K562 (cell line): ENCODE results near the gene PCNX2. TPM values are rescaled to one million over a fixed set of nuclear protein-coding genes. Genes with fewer than 3 reads are reported as not detected.

Source experiments
- ATAC-seq: fragments of 200-7000 bp; cut with Tn5 transposase; 3 replicates; pipeline ENCODE4 v1.9.1; 2020; ENCODE audit warnings: moderate library complexity
- BruUV-seq: library from RNA; stranded (reverse); fragments of 400-500 nt; replicated peaks from 2 replicates; lab custom pipeline; 2021; lab: Mats Ljungman, UMichigan
- CTCF ChIA-PET: fragments of 300-600 bp; formaldehyde crosslinking; extraction: SDS; loops from one replicate; lab custom pipeline; 2021; ENCODE audit warnings: low intra/inter-chr PET ratio; lab: Yijun Ruan, JAX
- POLR2A ChIA-PET: fragments of 300-600, 350-650 bp; sonication (Branson Sonifier 250); formaldehyde crosslinking; extraction: SDS; loops from one replicate; lab custom pipeline; 2021; ENCODE audit warnings: antibody characterized with exemption, inconsistent platforms; lab: Yijun Ruan, JAX
- DNase-seq, 4 experiments: peaks; one replicate each; pipeline versions ENCODE4 v3.0.0 to v3.0.0-alpha.2; 2011 to 2018; ENCODE audit warnings: low spot score in 3 of 4, mixed read lengths in 3 of 4; ENCODE audit errors: extremely low read depth in 1 of 4
- FAIRE-seq: peaks from 2 replicates; lab custom pipeline; 2011; peaks lifted over from hg19 to GRCh38; lab: Jason Lieb, UNC
- H2AFZ ChIP-seq: 2 replicates; pipeline ENCODE4 v1.6.0; 2011; ENCODE audit warnings: low read depth, low read length, control low read depth, inconsistent platforms
- H3K27ac ChIP-seq: fragments of 200-600 bp; 3 replicates; pipeline ENCODE4 v1.8.0; 2011; ENCODE audit warnings: low read depth, mild to moderate bottlenecking, control low read depth, inconsistent platforms, low read length, moderate library complexity, mixed read lengths; ENCODE audit errors: extremely low read depth
- H3K27me3 ChIP-seq, 2 experiments: fragments of 300-600 bp in 1 of 2; 2 replicates in 1 of 2; 3 replicates in 1 of 2; pipeline versions ENCODE4 v1.6.0 to v1.8.0; 2011; ENCODE audit warnings: inconsistent platforms in 2 of 2, low read length in 2 of 2, mild to moderate bottlenecking in 1 of 2, mixed read lengths in 1 of 2, moderate library complexity in 1 of 2; ENCODE audit not compliant: control insufficient read depth in 2 of 2, insufficient read depth in 2 of 2
- H3K36me3 ChIP-seq: fragments of 300-600 bp; 3 replicates; pipeline ENCODE4 v1.8.0; 2011; ENCODE audit warnings: mild to moderate bottlenecking, low read length, inconsistent platforms; ENCODE audit not compliant: control insufficient read depth, insufficient read depth
- H3K4me1 ChIP-seq, 2 experiments: fragments of 200-600 bp in 1 of 2; replicated peaks in 1 of 2; 2 replicates in 1 of 2; 3 replicates in 1 of 2; pipeline versions ENCODE4 v1.5.1 to v1.8.0; 2011; ENCODE audit warnings: inconsistent platforms in 2 of 2, low read length in 2 of 2, mild to moderate bottlenecking in 1 of 2, mixed read lengths in 1 of 2, moderate library complexity in 1 of 2; ENCODE audit not compliant: control insufficient read depth in 2 of 2, insufficient read depth in 2 of 2
- H3K4me2 ChIP-seq: 2 replicates; pipeline ENCODE4 v1.6.1; 2011; ENCODE audit warnings: low read length, control low read depth, inconsistent platforms, mixed read lengths; ENCODE audit not compliant: insufficient read depth
- H3K4me3 ChIP-seq: fragments of 200-600 bp; sonication (generic), shearing (Covaris generic); 2 replicates; pipeline ENCODE4 v1.5.1; 2016; ENCODE audit warnings: control low read depth, inconsistent platforms
- H3K79me2 ChIP-seq: fragments of 200-600 bp; 3 replicates; pipeline ENCODE4 v1.8.0; 2011; ENCODE audit warnings: low read length, inconsistent platforms; ENCODE audit not compliant: control insufficient read depth, insufficient read depth
- H3K9ac ChIP-seq, 2 experiments: 2 replicates each; pipeline versions ENCODE4 v1.6.0 to v1.6.1; 2011; ENCODE audit warnings: low read depth in 2 of 2, low read length in 2 of 2, control low read depth in 1 of 2, inconsistent platforms in 1 of 2, mild to moderate bottlenecking in 1 of 2, mixed read lengths in 1 of 2; ENCODE audit not compliant: insufficient read depth in 1 of 2
- H3K9me1 ChIP-seq: one replicate; pipeline ENCODE4 v1.6.0; 2011; ENCODE audit warnings: inconsistent platforms, mild to moderate bottlenecking, low read length, moderate library complexity; ENCODE audit not compliant: control insufficient read depth, insufficient read depth
- H3K9me3 ChIP-seq: replicated peaks from 2 replicates; pipeline ENCODE4 v1.5.1; 2011; ENCODE audit warnings: low read depth, low read length, inconsistent platforms; ENCODE audit not compliant: control insufficient read depth, insufficient read depth
- H4K20me1 ChIP-seq: replicated peaks from 2 replicates; pipeline ENCODE4 v1.6.1; 2011; ENCODE audit warnings: low read length, inconsistent platforms, mixed read lengths; ENCODE audit not compliant: control insufficient read depth, insufficient read depth
- CBX8 ChIP-seq: fragments of 200-600 bp; sonication (generic); IDR thresholded peaks from 2 replicates; pipeline ENCODE4 v1.6.1; 2012; ENCODE audit warnings: borderline replicate concordance, mixed run types, low read depth, mild to moderate bottlenecking, moderate library complexity, mixed read lengths, low read length, control low read depth, inconsistent platforms; ENCODE audit not compliant: poor library complexity, severe bottlenecking; ENCODE audit errors: extremely low read depth
- CEBPB ChIP-seq: fragments of 450-650 bp; IDR thresholded peaks from 2 replicates; pipeline ENCODE4 v1.6.1; 2016; ENCODE audit warnings: missing genetic modification characterization, missing compliant biosample characterization
- MED1 ChIP-seq: sonication (generic); formaldehyde crosslinking; IDR thresholded peaks from 2 replicates; pipeline ENCODE4 v1.8.1; 2023; ENCODE audit warnings: missing genetic modification reagents, borderline replicate concordance
- PCBP1 ChIP-seq: fragments of 200-400 bp; formaldehyde crosslinking; IDR thresholded peaks from 2 replicates; pipeline ENCODE4 v1.6.1; 2018; ENCODE audit warnings: mild to moderate bottlenecking, low read depth, low read length; ENCODE audit not compliant: poor library complexity, severe bottlenecking
- SPI1 ChIP-seq: IDR thresholded peaks from 2 replicates; pipeline ENCODE4 v1.6.1; 2011; ENCODE audit warnings: low read depth, low read length, control low read depth, borderline replicate concordance
- WHSC1 ChIP-seq: IDR thresholded peaks from one replicate; pipeline ENCODE4 v1.6.1; 2012; ENCODE audit warnings: low read length, control low read depth, inconsistent platforms
- ZNF318 ChIP-seq, 2 experiments: fragments of 450-650 bp; IDR thresholded peaks; 2 replicates each; pipeline ENCODE4 v1.6.1; 2016; ENCODE audit warnings: mild to moderate bottlenecking in 2 of 2, borderline replicate concordance in 1 of 2, low read depth in 1 of 2, moderate library complexity in 1 of 2
- ZNF512 ChIP-seq: IDR thresholded peaks from 2 replicates; pipeline ENCODE4 v1.6.1; 2016; ENCODE audit warnings: missing genetic modification characterization, missing compliant biosample characterization
- ZNF77 ChIP-seq: fragments of 250-450 bp; sonication (Bioruptor Pico); IDR thresholded peaks from 2 replicates; pipeline ENCODE4 v1.5.0; 2020
- WGBS: fragments of 100-300 bp; shearing (Covaris generic); methylation state at CpG from one replicate; pipeline ENCODE4 v1.1.6; 2016; ENCODE audit warnings: low coverage, mixed read lengths; ENCODE audit not compliant: insufficient coverage; ENCODE audit errors: missing lambda C conversion rate; 5-methylcytosine and 5-hydroxymethylcytosine counted together
- in situ Hi-C: fragments of 300-500 bp; cut with MboI; formaldehyde crosslinking; loops from 4 replicates; pipeline ENCODE4 v1.15.0; 2018; ENCODE audit warnings: inconsistent platforms, mixed read lengths
- intact Hi-C: fragments of 100-400 bp; cut with micrococcal nuclease; formaldehyde crosslinking; loops from 2 replicates; pipeline ENCODE4 v1.14.2; 2022
- polyA plus RNA-seq, 8 experiments: library from polyadenylated mRNA; depleted of rRNA in 4 of 8; stranded (reverse) in 5 of 8; unstranded in 3 of 8; fragments of >200 nt; fragmentation: Nextera tagmentation in 2 of 8; fragmentation: Illumina TruSeq in 1 of 8; extraction: Ambion mirVana in 2 of 8; extraction: Trizol in 1 of 8; gene quantifications; 2 replicates each; pipeline versions ENCODE4 v1.2.1 to v1.2.3, GENCODE V29; 2011 to 2014; ENCODE audit warnings: inconsistent platforms in 1 of 8, missing spikeins in 1 of 8
- total RNA-seq, 7 experiments: library from RNA; depleted of rRNA in 6 of 7; stranded (reverse); fragments of >200 nt in 6 of 7; fragmentation: Illumina TruSeq in 2 of 7; extraction: Trizol in 2 of 7; gene quantifications; 2 replicates each; pipeline versions ENCODE4 v1.2.1 to v1.2.3, GENCODE V29; 2011 to 2021; ENCODE audit warnings: low replicate concordance in 1 of 7
- TF ChIP-seq, protein P1 (sequence below): sonication (generic); formaldehyde crosslinking; IDR thresholded peaks from 2 replicates; pipeline ENCODE4 v1.8.0; 2022; ENCODE audit warnings: missing genetic modification reagents, mild to moderate bottlenecking, borderline replicate concordance

PCNX2 gene
- total and polyA plus RNA-seq, 9 of the 15 experiments (the other 6 are each of a cell fraction or from before 2014, with no cell fraction given): 0.07 to 0.33 TPM; not detected in 7

DNA sequence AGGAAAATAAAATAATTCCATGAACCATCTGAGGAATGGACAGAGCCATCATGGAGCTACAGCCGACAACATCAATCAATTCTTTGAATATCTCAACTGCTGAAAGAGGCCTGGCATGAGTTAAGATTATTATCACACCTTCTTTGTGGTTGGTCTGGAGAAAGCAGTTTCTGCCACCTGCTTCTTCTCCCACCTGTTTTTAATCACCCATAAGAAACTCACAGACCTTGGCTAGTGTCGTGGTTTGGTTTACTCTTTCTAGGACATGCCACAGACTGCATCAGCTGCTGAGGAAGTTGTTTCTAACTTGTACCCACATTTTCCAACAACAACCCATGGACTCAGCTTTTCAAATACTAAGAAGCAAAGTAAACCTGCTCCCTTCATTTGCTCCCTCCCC, 279.6 kb downstream of the PCNX2 start (continued):
- no peak for TF ChIP-seq ZNF318 (IDR thresholded peaks at IDR 0.05; ENCODE audit: borderline replicate concordance in 1 of 2, low read depth in 1 of 2)

DNA sequence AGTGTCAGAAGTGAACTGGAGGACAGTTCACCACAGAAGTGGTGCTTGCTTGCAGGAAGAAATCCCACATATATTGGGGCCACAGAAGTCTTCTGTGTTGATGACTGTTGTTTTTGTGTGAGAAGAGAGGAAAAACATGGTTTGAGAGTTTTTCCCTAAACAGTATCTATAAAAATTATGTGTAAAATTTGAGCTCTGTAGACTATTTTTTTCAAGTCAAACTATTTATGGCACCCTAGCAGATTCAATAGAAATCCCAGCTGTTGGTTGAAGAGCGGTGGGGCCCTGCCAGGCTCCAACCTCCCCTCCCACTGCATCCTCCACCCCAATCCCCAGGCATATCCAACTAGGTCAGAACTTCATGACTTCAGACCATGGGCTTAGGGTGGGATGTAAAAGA, 283.5 kb downstream of the PCNX2 start:
- Histone ChIP-seq H3K4me3 (no peak overlapping the region), H3K9me1 (no peaks in the 10 kb centered on the region), H3K36me3 (no peaks in the 10 kb centered on the region), H3K27ac (no peak overlapping the region), H3K9ac (no peak overlapping the region), H4K20me1 (no peaks in the 10 kb centered on the region), H3K4me1 (no peaks in the 10 kb centered on the region; a peak in 1 of 5 replicates), H3K4me2 (no peak overlapping the region), H3K79me2 (no peaks in the 10 kb centered on the region), H3K9me3 (no peaks in the 10 kb centered on the region), H2AFZ (no peak overlapping the region), H3K27me3 (peaks cover 0 to 8% of the 10 kb centered on the region in 2 experiments; a peak in 4 of 5 replicates)
- BruUV-seq: no TSS peak
- FAIRE-seq (no peak), DNase-seq (no peak), ATAC-seq (no peak)
- in situ Hi-C loops (no loop called here), intact Hi-C loops (no loop called here)
- WGBS: 0% methylated on average over 1 of the region's 1 CpG
- ChIA-PET CTCF (no interaction called here), POLR2A (interaction anchor here (2.4 kb wide), 1 partner anchor 13 kb away, joined by 6 read pairs; no protein-coding TSS in a partner anchor)
- TF ChIP-seq PCBP1 (no peak), CBX8 (no peak), CEBPB (no peak), MED1 (CRISPR knock-in tag) (no peak), ZNF512 (tag) (no peak), SPI1 (no peak), WHSC1 (no peak), ZNF77 (CRISPR knock-in tag) (no peak)
- TF ChIP-seq, protein P1, sequence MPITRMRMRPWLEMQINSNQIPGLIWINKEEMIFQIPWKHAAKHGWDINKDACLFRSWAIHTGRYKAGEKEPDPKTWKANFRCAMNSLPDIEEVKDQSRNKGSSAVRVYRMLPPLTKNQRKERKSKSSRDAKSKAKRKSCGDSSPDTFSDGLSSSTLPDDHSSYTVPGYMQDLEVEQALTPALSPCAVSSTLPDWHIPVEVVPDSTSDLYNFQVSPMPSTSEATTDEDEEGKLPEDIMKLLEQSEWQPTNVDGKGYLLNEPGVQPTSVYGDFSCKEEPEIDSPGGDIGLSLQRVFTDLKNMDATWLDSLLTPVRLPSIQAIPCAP: no peak
